GM23338 (cell line): Measurements from ENCODE around the gene AP4S1. TPM values are rescaled to one million over a fixed set of nuclear protein-coding genes. Genes with fewer than 3 reads are reported as not detected.

Experiments used
- ATAC-seq: fragments of 200-7000 bp; cut with Tn5 transposase; 3 replicates; pipeline ENCODE4 v1.9.1; 2020
- DNase-seq: peaks from one replicate; pipeline ENCODE4 v3.0.0-alpha.2; 2015; ENCODE audit warnings: low spot score
- H2AFZ ChIP-seq: fragments of 200-600 bp; sonication (generic); 2 replicates; pipeline ENCODE4 v1.8.0; 2016; ENCODE audit warnings: antibody characterized with exemption, mild to moderate bottlenecking, moderate library complexity
- H3F3A ChIP-seq: fragments of 200-600 bp; sonication (generic); replicated peaks from 2 replicates; pipeline ENCODE4 v1.8.0; 2017; ENCODE audit warnings: antibody characterized with exemption, mixed run types, low read depth
- H3K27ac ChIP-seq: fragments of 200-600 bp; sonication (generic); 2 replicates; pipeline ENCODE4 v1.6.1; 2016; ENCODE audit warnings: low read depth
- H3K27me3 ChIP-seq: fragments of 200-600 bp; sonication (generic); 2 replicates; pipeline ENCODE4 v1.8.0; 2016; ENCODE audit warnings: mild to moderate bottlenecking, mixed run types, moderate library complexity; ENCODE audit not compliant: insufficient read depth
- H3K36me3 ChIP-seq: fragments of 200-600 bp; sonication (generic); 2 replicates; pipeline ENCODE4 v1.8.0; 2016; ENCODE audit warnings: mild to moderate bottlenecking; ENCODE audit not compliant: insufficient read depth
- H3K4me1 ChIP-seq: fragments of 200-600 bp; sonication (generic); 2 replicates; pipeline ENCODE4 v1.8.0; 2016; ENCODE audit warnings: mild to moderate bottlenecking, moderate library complexity; ENCODE audit not compliant: insufficient read depth
- H3K4me2 ChIP-seq: fragments of 200-600 bp; sonication (generic); 2 replicates; pipeline ENCODE4 v1.7.1; 2017; ENCODE audit warnings: mixed run types
- H3K4me3 ChIP-seq: fragments of 200-600 bp; sonication (generic); 2 replicates; pipeline ENCODE4 v1.6.1; 2016; ENCODE audit warnings: mixed run types
- H3K79me2 ChIP-seq: fragments of 200-600 bp; sonication (generic); replicated peaks from 2 replicates; pipeline ENCODE4 v1.8.0; 2017; ENCODE audit warnings: mild to moderate bottlenecking; ENCODE audit not compliant: insufficient read depth
- H3K9me2 ChIP-seq: fragments of 200-600 bp; sonication (generic); 2 replicates; pipeline ENCODE4 v1.8.0; 2017; ENCODE audit not compliant: insufficient read depth
- H4K20me1 ChIP-seq: fragments of 200-600 bp; sonication (generic); replicated peaks from 2 replicates; pipeline ENCODE4 v1.8.0; 2017; ENCODE audit warnings: mild to moderate bottlenecking; ENCODE audit not compliant: insufficient read depth
- H3K27ac Mint-ChIP-seq: 2 replicates; pipeline ENCODE4 v1.8.0; 2020; ENCODE audit warnings: inconsistent platforms, mild to moderate bottlenecking, moderate library complexity, mixed read lengths
- H3K27me3 Mint-ChIP-seq: 3 replicates; pipeline ENCODE4 v1.8.0; 2022; ENCODE audit warnings: low read depth, mild to moderate bottlenecking, moderate library complexity, mixed read lengths, inconsistent platforms; ENCODE audit not compliant: insufficient read depth, poor library complexity
- H3K36me3 Mint-ChIP-seq: 3 replicates; pipeline ENCODE4 v1.8.0; 2021; ENCODE audit warnings: low read depth, mild to moderate bottlenecking, inconsistent platforms, moderate library complexity, mixed read lengths
- H3K4me1 Mint-ChIP-seq: 3 replicates; pipeline ENCODE4 v1.8.0; 2020; ENCODE audit warnings: mild to moderate bottlenecking, inconsistent platforms, mixed read lengths
- H3K4me3 Mint-ChIP-seq: 3 replicates; pipeline ENCODE4 v1.8.0; 2021; ENCODE audit warnings: moderate library complexity, mild to moderate bottlenecking, inconsistent platforms, mixed read lengths
- H3K9me3 Mint-ChIP-seq: 3 replicates; pipeline ENCODE4 v1.8.0; 2020; ENCODE audit warnings: moderate library complexity, mild to moderate bottlenecking, inconsistent platforms, mixed read lengths
- CREB1 ChIP-seq: fragments of 250-450 bp; sonication (Bioruptor Pico); IDR thresholded peaks from 2 replicates; pipeline ENCODE4 v1.5.0; 2020; ENCODE audit warnings: low read depth, mild to moderate bottlenecking, moderate library complexity
- ETS1 ChIP-seq: IDR thresholded peaks from 2 replicates; pipeline ENCODE4 v1.6.1; 2016; ENCODE audit warnings: antibody characterized with exemption
- EZH2 ChIP-seq: fragments of 200-600 bp; sonication (generic); IDR thresholded peaks from one replicate; pipeline ENCODE4 v1.8.0; 2017; ENCODE audit warnings: antibody characterized with exemption, mild to moderate bottlenecking, low read depth; ENCODE audit not compliant: unreplicated experiment
- EZH2phosphoT487 ChIP-seq: fragments of 200-600 bp; sonication (generic); IDR thresholded peaks from one replicate; pipeline ENCODE4 v1.8.1; 2018; ENCODE audit warnings: antibody characterized with exemption; ENCODE audit not compliant: unreplicated experiment
- JUNB ChIP-seq: IDR thresholded peaks from one replicate; pipeline ENCODE4 v1.6.1; 2016; ENCODE audit warnings: antibody characterized with exemption; ENCODE audit not compliant: unreplicated experiment
- NANOG ChIP-seq: IDR thresholded peaks from 2 replicates; pipeline ENCODE4 v1.6.1; 2016; ENCODE audit warnings: antibody characterized with exemption, borderline replicate concordance
- POLR2AphosphoS5 ChIP-seq: IDR thresholded peaks from 2 replicates; pipeline ENCODE4 v1.6.1; 2016; ENCODE audit warnings: antibody characterized with exemption, low read depth
- STAT1 ChIP-seq: IDR thresholded peaks from one replicate; pipeline ENCODE4 v1.6.1; 2016; ENCODE audit warnings: antibody characterized with exemption; ENCODE audit not compliant: unreplicated experiment
- ZNF114 ChIP-seq: fragments of 250-450 bp; sonication (Bioruptor Pico); IDR thresholded peaks from 2 replicates; pipeline ENCODE4 v1.5.0; 2020; ENCODE audit warnings: mild to moderate bottlenecking, moderate library complexity
- ZNF331 ChIP-seq: fragments of 250-450 bp; sonication (Bioruptor Pico); IDR thresholded peaks from 2 replicates; pipeline ENCODE4 v1.5.0; 2020; ENCODE audit warnings: low read depth, mild to moderate bottlenecking, moderate library complexity
- polyA plus RNA-seq: library from polyadenylated mRNA; unstranded; fragments of >200 nt; fragmentation: Nextera tagmentation; extraction: Ambion mirVana; gene quantifications from 2 replicates; pipeline ENCODE4 v1.2.1, GENCODE V29; 2016
- total RNA-seq: library from RNA; depleted of rRNA; stranded (reverse); fragments of >200 nt; shearing (Covaris generic); gene quantifications from 2 replicates; pipeline ENCODE4 v1.2.3, GENCODE V29; 2014
- TF ChIP-seq, protein P1 (sequence below): IDR thresholded peaks from one replicate; pipeline ENCODE4 v1.6.1; 2018; ENCODE audit warnings: antibody characterized with exemption; ENCODE audit not compliant: unreplicated experiment
- TF ChIP-seq, protein P2 (sequence below), 2 experiments: fragments of 200-600 bp in 1 of 2; sonication (generic) in 1 of 2; conservative IDR thresholded peaks; 2 replicates each; pipeline versions ENCODE4 v1.5.1 to v1.6.1; 2016 to 2017; ENCODE audit warnings: antibody characterized with exemption in 2 of 2, low read depth in 2 of 2, mild to moderate bottlenecking in 2 of 2, moderate library complexity in 1 of 2

AP4S1 gene
- total and polyA plus RNA-seq, 2 experiments from 2014 or later: 13.4 to 15.7 TPM

- TF ChIP-seq, protein P1, sequence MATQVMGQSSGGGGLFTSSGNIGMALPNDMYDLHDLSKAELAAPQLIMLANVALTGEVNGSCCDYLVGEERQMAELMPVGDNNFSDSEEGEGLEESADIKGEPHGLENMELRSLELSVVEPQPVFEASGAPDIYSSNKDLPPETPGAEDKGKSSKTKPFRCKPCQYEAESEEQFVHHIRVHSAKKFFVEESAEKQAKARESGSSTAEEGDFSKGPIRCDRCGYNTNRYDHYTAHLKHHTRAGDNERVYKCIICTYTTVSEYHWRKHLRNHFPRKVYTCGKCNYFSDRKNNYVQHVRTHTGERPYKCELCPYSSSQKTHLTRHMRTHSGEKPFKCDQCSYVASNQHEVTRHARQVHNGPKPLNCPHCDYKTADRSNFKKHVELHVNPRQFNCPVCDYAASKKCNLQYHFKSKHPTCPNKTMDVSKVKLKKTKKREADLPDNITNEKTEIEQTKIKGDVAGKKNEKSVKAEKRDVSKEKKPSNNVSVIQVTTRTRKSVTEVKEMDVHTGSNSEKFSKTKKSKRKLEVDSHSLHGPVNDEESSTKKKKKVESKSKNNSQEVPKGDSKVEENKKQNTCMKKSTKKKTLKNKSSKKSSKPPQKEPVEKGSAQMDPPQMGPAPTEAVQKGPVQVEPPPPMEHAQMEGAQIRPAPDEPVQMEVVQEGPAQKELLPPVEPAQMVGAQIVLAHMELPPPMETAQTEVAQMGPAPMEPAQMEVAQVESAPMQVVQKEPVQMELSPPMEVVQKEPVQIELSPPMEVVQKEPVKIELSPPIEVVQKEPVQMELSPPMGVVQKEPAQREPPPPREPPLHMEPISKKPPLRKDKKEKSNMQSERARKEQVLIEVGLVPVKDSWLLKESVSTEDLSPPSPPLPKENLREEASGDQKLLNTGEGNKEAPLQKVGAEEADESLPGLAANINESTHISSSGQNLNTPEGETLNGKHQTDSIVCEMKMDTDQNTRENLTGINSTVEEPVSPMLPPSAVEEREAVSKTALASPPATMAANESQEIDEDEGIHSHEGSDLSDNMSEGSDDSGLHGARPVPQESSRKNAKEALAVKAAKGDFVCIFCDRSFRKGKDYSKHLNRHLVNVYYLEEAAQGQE: no peak
- TF ChIP-seq ETS1: no peak
- no peak for TF ChIP-seq JUNB
- TF ChIP-seq EZH2: no peak
- TF ChIP-seq NANOG: no peak
- TF ChIP-seq ZNF114 (CRISPR knock-in tag): no peak
- TF ChIP-seq CREB1 (CRISPR knock-in tag): no peak
- TF ChIP-seq, protein P2, sequence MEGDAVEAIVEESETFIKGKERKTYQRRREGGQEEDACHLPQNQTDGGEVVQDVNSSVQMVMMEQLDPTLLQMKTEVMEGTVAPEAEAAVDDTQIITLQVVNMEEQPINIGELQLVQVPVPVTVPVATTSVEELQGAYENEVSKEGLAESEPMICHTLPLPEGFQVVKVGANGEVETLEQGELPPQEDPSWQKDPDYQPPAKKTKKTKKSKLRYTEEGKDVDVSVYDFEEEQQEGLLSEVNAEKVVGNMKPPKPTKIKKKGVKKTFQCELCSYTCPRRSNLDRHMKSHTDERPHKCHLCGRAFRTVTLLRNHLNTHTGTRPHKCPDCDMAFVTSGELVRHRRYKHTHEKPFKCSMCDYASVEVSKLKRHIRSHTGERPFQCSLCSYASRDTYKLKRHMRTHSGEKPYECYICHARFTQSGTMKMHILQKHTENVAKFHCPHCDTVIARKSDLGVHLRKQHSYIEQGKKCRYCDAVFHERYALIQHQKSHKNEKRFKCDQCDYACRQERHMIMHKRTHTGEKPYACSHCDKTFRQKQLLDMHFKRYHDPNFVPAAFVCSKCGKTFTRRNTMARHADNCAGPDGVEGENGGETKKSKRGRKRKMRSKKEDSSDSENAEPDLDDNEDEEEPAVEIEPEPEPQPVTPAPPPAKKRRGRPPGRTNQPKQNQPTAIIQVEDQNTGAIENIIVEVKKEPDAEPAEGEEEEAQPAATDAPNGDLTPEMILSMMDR (conservative IDR thresholded peaks at IDR 0.05; ENCODE audit: low read depth in 2 of 2): no peak
- no peak for TF ChIP-seq ZNF331 (CRISPR knock-in tag)
Observed at GRCh38 chr14:31020834-31021575, 4.4 kb upstream of the AP4S1 start (continued).

DNA sequence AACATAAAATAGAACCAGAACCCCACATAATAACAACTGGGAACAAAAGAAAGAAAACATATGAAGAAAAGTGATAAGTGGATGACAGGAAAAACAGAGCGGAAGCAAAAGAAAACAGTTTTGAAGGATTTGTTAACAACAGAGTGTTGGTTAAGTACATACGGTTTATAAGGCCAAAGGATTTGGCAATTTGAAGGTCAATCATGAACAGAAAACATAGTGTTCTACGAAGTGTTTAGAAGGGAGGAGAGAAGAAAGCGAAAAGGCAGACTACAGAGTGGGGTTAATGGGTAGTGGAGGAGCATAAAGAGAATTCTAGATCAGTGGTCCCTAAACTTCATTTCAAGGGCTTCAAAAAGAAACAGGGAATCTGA lies 3.9 kb upstream of the AP4S1 start:
- no peak overlapping the region for H3K4me3 Mint-ChIP-seq
- H3K36me3 Mint-ChIP-seq: peaks cover 18% of the 10 kb centered on the region
- no peak overlapping the region for H3K27ac ChIP-seq
- peaks cover 23% of the 10 kb centered on the region for H3K4me1 Mint-ChIP-seq
- H3F3A ChIP-seq: peaks cover under 1% of the 10 kb centered on the region; the same call in 1 of the 2 replicates
- no peaks in the 10 kb centered on the region for H3K36me3 ChIP-seq
- no peaks in the 10 kb centered on the region for H3K9me3 Mint-ChIP-seq
- H3K79me2 ChIP-seq: peaks cover 91% of the 10 kb centered on the region
- no peaks in the 10 kb centered on the region for H3K9me2 ChIP-seq
- ATAC-seq: no peak
- H3K27me3 ChIP-seq: no peaks in the 10 kb centered on the region
- peaks cover 3% of the 10 kb centered on the region for H3K27me3 Mint-ChIP-seq
- H3K27ac Mint-ChIP-seq: no peak overlapping the region
- peaks cover 50% of the 10 kb centered on the region for H4K20me1 ChIP-seq
- H3K4me2 ChIP-seq: no peak overlapping the region
- H3K4me1 ChIP-seq: peaks cover 15% of the 10 kb centered on the region; the same call in 1 of the 2 replicates
- H2AFZ ChIP-seq: no peak overlapping the region
- no peak overlapping the region for H3K4me3 ChIP-seq
- DNase-seq: no peak
- TF ChIP-seq JUNB (no peak), ZNF114 (CRISPR knock-in tag) (no peak), STAT1 (no peak), POLR2AphosphoS5 (no peak), EZH2phosphoT487 (no peak), NANOG (no peak), EZH2 (no peak), ETS1 (no peak)
- TF ChIP-seq, protein P1: no peak
- TF ChIP-seq, protein P2 (conservative IDR thresholded peaks at IDR 0.05; ENCODE audit: low read depth in 2 of 2): no peak
